GOT3 (cell line): ENCODE results near the gene WDR49.

ENCODE experiments used
- DNase-seq: peaks from one replicate; lab custom pipeline; 2025; ENCODE audit warnings: mixed read lengths; lab: John Stamatoyannopoulos, UW

WDR49 gene

DNA sequence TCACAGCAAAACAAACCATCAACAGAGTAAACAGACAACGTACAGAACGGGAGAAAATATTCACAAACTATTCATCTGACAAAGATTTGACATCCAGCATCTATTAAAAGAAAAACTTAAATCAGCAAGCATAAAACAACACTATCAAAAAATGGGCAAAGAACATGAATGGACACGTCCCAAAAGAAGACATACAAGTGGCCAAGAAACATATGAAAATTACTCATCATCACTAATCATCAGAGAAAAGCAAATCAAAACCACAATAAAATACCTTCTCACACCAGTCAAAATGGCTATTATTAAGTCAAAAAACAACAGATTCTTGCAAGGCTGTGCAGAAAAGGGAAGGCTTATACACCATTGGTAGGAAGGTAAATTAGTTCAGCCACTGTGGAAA, 166.2 kb downstream of the WDR49 start:
- DNase-seq = no peak

- no peak for DNase-seq
These were observed 169.2 kb downstream of the WDR49 start for GRCh38 chr3:167484551-167484950.

DNA sequence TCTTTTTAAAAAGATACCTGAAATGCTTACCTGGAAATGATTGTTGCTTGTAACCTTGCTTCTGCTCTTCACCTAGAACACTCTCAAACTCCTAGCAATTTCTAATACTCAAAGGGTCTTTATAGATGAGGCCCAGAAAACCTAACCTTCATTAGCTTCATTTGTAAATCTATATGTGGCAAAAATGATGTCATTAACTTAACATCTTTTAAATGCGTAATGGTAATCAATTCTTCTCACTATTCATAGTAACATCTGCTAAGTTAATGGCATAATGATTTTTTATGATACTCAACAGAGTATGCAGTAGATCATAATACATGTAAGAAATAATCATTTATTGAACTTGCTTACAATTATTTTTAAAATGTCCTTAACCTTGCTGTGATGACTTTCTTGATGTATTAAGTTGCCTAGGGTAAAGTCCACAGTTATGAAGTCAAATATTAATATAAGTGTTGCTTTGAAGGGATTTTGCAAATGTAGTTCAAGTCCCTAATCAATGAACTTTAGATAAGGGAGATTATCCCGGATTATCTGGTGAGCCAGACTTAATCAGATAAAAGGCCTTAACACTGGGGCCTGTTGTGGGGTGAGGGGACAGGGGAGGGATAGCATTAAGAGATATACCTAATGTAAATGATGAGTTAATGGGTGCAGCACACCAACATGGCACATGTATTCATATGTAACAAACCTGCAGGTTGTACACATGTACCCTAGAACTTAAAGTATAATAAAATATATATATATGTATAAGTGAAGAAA, 169.8 kb downstream of the WDR49 start:
- no peak for DNase-seq

DNA sequence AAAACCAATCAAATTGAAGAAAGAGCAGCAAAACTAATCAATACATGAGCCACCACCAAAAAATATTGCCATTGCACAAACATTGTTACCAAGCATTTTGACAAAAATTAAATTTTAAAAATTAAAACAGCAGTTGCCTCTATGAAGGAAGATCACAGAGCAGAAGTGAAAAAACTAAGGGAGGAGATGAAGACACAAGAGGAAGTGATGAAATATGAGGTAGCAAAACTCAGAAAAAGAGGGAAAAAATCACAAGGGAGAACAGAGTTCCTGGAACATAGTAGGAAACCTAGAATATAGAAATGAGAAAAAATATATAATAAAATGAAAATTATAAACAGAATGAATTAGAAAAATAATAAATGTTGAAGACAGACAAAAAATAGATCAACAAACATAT, 172.6 kb downstream of the WDR49 start:
- DNase-seq = no peak

DNA sequence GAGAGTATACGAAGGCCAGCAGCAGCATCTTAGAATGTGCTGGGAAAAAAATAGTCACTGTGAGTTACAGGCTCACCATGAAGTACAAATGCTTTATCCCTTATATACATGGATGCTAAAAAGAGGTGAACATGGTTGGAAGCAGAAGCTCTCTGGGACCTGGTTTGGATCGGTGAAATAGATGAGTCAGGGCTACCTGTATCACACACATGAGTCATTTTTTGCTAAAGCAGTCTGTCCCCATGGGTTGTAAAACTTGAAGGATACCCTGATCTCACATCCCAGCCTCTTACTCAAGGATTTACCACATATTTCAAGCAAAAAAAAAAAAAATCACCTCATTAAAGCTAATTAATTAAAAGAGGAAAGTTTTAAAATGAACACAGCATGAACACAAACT, 173.0 kb downstream of the WDR49 start:
- DNase-seq = no peak

- DNase-seq = no peak
These were observed 179.9 kb downstream of the WDR49 start, which contains the start of gene SERPINI2 for GRCh38 chr3:167473863-167474262. SERPINI2 (minus strand) TSS chr3:167474042; CDS start chr3:167471834, 2,208 bp downstream.

DNA sequence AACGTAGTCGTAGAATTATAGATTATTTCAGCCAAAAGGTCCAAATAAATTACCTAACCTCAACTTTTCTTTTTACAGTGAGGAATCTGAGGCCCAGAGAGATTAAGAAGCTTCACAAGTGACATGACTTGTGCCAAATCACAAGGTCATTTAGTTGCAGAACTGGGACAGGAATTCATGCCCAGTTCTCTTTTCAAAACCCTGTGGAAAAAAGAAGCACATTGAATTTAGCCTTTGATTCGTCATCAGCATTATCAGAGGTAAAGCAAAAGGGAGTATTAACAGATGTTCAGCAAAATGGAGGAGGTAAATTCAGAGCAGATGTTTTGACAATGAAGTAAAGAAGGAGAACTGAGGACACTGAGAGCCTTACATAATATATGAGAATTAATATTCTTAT, 184.4 kb downstream of the WDR49 start:
- no peak for DNase-seq

DNA sequence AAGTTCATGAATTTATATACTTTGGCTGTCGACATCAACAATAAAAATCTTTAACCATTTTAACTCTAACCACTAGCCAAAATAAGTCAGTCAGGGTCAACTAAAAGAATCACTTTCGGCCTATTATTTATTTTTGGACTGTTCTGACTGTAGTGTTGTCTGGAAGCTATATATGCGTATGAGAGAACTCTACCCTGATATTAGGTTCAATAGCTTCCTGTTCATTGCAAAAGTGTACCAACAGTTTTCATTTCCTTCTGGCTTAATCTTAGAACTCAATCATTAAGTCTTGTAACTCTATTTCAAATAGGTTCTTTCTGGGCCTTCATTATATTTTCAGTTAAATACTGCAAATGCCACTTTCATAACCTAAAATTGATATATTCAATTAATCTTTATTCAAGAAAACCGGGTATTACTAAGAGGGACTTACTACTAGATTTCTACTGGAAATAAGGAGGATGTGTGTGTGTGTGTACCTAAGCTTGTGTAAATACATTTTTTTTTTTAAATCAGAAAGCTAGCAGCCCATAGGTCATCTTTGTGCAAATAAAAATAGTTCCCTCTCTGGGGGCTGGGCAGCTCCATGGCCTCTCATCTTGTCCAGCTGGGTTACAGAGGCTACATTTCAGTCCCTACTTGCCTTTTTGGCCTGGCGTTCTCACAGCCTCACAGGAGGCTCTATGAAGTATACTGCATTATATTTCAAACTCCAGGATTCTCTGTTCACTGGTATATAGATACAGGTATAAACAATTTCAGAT, 185.7 kb downstream of the WDR49 start:
- no peak for DNase-seq

GRCh38 chr3:167466966-167467365, 186.8 kb downstream of the WDR49 start:
- DNase-seq = no peak

GRCh38 chr3:167456157-167456799, 197.5 kb downstream of the WDR49 start:
- no peak for DNase-seq

GRCh38 chr3:167453815-167454214, 199.9 kb downstream of the WDR49 start:
- DNase-seq = no peak

GRCh38 chr3:167451282-167451681, 202.5 kb downstream of the WDR49 start:
- DNase-seq = no peak

- DNase-seq = no peak
These were observed 203.1 kb downstream of the WDR49 start for GRCh38 chr3:167450675-167451074.

GRCh38 chr3:167450195-167450594, 203.5 kb downstream of the WDR49 start:
- DNase-seq = no peak

DNA sequence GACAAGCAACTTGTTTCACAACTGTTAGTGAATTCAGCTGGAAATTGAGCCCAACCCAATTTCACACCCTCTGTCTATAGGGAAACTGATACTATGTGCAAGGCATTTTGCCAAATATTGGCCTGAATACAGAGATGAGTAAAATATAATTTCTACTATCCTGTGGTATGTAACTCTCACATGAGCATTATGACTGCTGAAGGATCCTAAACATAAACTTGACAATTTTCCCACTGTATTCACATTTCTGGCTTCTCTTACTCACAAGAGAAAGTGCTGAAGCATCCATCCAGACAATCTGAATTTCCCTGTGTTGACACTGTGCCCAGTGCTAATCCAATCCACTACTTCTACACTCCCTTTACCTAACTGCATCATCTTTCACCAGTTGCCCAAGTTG, 208.3 kb downstream of the WDR49 start:
- DNase-seq = no peak

GRCh38 chr3:167441256-167441655, 212.5 kb downstream of the WDR49 start:
- no peak for DNase-seq

GRCh38 chr3:167437428-167438139, 216.2 kb downstream of the WDR49 start:
- no peak for DNase-seq
